Measurements from ENCODE around the gene TAL2. TPM values are rescaled to one million over a fixed set of nuclear protein-coding genes. Genes with fewer than 3 reads are reported as not detected.

Gene TAL2
- total RNA-seq, 4 donors from 2014 or later = not detected

DNA sequence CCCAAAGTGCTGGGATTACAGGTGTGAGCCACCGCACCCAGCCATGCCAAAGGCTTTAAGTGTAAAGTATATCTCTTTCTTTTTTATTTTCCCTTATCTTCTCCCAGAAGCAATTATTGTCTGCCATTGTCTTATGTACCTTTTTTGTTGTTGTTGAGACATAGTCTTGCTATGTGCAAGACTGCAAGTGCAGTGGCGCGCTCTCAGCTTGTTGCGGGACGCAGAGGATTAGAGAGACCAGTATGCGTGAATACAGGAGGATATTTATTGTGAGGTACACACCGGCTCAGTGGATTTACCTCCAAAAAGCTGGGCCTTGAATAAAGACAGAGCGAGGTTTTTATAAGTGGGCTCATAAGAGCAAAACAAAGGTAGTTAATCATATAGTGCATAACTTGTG is 43.9 kb downstream of the TAL2 start:
- no peak overlapping the region for H3K27ac ChIP-seq
- TF ChIP-seq POLR2A (IDR thresholded peaks at IDR 0.05) = no peak
- TF ChIP-seq, protein P1, sequence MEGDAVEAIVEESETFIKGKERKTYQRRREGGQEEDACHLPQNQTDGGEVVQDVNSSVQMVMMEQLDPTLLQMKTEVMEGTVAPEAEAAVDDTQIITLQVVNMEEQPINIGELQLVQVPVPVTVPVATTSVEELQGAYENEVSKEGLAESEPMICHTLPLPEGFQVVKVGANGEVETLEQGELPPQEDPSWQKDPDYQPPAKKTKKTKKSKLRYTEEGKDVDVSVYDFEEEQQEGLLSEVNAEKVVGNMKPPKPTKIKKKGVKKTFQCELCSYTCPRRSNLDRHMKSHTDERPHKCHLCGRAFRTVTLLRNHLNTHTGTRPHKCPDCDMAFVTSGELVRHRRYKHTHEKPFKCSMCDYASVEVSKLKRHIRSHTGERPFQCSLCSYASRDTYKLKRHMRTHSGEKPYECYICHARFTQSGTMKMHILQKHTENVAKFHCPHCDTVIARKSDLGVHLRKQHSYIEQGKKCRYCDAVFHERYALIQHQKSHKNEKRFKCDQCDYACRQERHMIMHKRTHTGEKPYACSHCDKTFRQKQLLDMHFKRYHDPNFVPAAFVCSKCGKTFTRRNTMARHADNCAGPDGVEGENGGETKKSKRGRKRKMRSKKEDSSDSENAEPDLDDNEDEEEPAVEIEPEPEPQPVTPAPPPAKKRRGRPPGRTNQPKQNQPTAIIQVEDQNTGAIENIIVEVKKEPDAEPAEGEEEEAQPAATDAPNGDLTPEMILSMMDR (IDR thresholded peaks at IDR 0.05) = no peak
- H3K9me3 ChIP-seq = no peaks in the 10 kb centered on the region
- H3K4me1 ChIP-seq = no peaks in the 10 kb centered on the region
- no peak overlapping the region for H3K4me3 ChIP-seq (replicated peaks in 1 of 3)
- no peaks in the 10 kb centered on the region for H3K36me3 ChIP-seq
- no peaks in the 10 kb centered on the region for H3K27me3 ChIP-seq
- 98% methylated on average over 8 of the region's 8 CpGs for WGBS, 2 donors
- DNase-seq = no peak
- intact Hi-C loops (cut with DNase I) = no loop called here

DNA sequence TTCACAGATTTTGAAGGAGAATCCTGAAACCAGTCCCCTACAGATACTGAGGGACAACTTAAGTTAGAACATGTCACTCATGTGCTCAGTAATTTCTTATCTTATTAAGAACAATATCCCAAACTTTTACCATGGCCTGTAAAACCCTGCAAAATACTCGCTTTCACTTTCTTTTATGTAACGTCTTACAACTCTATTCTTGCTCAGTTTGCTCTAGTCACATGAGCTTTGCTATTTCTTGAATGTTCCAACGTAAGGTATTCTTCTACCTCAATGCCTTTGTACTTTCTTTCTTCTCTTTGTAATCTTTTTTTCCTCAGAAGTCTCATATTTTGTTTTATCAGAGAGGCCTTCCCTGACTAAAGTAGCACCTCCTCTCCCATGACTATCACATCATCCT is 46.1 kb downstream of the TAL2 start:
- Histone ChIP-seq H3K27me3 (no peaks in the 10 kb centered on the region), H3K4me3 (replicated peaks in 1 of 3) (no peak overlapping the region), H3K4me1 (peaks cover 7 to 10% of the 10 kb centered on the region in 2 donors), H3K27ac (no peak overlapping the region), H3K9me3 (no peaks in the 10 kb centered on the region), H3K36me3 (no peaks in the 10 kb centered on the region)
- 84 to 95% methylated on average over 3 of the region's 3 CpGs for WGBS, 2 donors
- TF ChIP-seq, protein P1 (IDR thresholded peaks at IDR 0.05) = no peak
- no peak for TF ChIP-seq POLR2A (IDR thresholded peaks at IDR 0.05)
- intact Hi-C loops (cut with DNase I) = no loop called here
- no peak for DNase-seq

DNA sequence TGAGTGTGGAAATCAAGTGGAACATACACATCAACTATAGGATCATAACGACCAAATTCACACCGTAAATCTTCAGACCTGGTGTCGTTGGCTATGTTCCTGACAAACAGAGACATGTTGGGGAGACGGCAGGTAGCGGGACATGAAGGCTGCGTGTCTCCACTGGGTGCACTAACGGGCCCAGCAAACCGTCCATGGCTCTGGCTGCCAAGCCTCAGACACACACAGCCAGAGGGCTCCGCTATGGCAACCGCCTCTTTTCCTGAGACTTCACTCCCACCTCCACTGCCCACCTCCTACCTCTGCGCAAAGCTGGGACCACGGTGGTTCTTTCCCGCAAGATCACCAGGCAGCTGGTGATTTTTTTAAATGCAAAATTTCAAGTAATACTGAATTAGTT is 48.4 kb downstream of the TAL2 start:
- H3K9me3 ChIP-seq = no peaks in the 10 kb centered on the region
- H3K27me3 ChIP-seq = no peaks in the 10 kb centered on the region
- peaks cover 7 to 10% of the 10 kb centered on the region in 2 donors for H3K4me1 ChIP-seq
- H3K36me3 ChIP-seq = no peaks in the 10 kb centered on the region
- H3K4me3 ChIP-seq (replicated peaks in 1 of 3) = no peak overlapping the region
- 96 to 98% methylated on average over 13 of the region's 13 CpGs for WGBS, 2 donors
- TF ChIP-seq POLR2A (IDR thresholded peaks at IDR 0.05) = no peak
- TF ChIP-seq, protein P1 (IDR thresholded peaks at IDR 0.05) = no peak
- intact Hi-C loops (cut with DNase I) = loop anchor here (10.0 kb wide), 1 partner anchor 96 kb away; no protein-coding TSS in a partner anchor
- no peak for DNase-seq
- H3K27ac ChIP-seq = no peak overlapping the region

DNA sequence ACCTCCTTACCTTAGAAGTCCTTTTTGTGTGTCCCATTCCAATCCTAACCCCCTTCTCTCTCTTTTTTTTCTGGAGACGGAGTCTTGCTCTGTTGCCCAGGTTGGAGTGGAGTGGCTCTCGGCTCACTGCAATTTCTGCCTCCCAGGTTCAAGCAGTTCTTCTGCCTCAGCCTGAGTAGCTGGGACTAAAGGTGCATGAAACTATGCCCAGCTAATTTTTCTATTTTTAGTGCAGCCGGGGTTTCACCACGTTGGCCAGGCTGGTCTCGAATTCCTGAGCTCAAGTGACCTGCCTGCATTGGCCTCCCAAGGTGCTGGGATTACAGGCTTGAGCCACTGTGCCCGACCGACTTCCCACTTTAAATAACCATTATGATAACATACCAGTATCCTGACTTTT is 49.6 kb downstream of the TAL2 start:
- H3K4me1 ChIP-seq = peaks cover 7 to 10% of the 10 kb centered on the region in 2 donors
- no peaks in the 10 kb centered on the region for H3K36me3 ChIP-seq
- H3K27me3 ChIP-seq = no peaks in the 10 kb centered on the region
- no peak for TF ChIP-seq POLR2A (IDR thresholded peaks at IDR 0.05)
- TF ChIP-seq, protein P1 (IDR thresholded peaks at IDR 0.05) = no peak
- DNase-seq = peak; percentile 81 to 84
- WGBS, 2 donors = 15 to 52% methylated on average over 7 of the region's 7 CpGs
- peak overlapping the region in 2 of 3 donors; percentile 52 to 76 for H3K27ac ChIP-seq
- H3K4me3 ChIP-seq (replicated peaks in 1 of 3) = no peak overlapping the region
- intact Hi-C loops (cut with DNase I) = loop anchor here (10.0 kb wide), 1 partner anchor 97 kb away; no protein-coding TSS in a partner anchor
- H3K9me3 ChIP-seq = no peaks in the 10 kb centered on the region

DNA sequence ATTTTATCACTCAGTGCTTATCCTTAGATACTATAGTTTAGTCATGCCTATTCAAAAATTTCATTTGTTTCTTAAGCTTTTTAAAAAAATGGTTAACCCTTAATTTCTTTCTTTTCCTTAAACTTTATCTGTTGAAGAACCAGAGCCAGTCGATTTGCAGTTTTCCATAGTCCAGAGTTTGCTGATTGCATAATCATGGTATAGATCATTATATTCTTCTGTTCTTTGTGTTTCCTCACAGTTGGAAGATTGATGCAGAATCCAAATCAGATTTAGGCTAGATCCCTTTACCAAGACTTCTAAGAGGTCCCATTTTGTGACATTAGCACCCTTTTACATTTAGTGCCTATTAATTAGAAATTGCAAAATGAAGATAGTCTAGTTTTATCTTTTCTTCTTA is 50.0 kb downstream of the TAL2 start:
- no peak for TF ChIP-seq POLR2A (IDR thresholded peaks at IDR 0.05)
- TF ChIP-seq, protein P1 (IDR thresholded peaks at IDR 0.05) = no peak
- Histone ChIP-seq H3K4me3 (replicated peaks in 1 of 3) (no peak overlapping the region), H3K27ac (peak overlapping the region in 2 of 3 donors; percentile 45 to 52), H3K36me3 (no peaks in the 10 kb centered on the region), H3K4me1 (peaks cover 7 to 10% of the 10 kb centered on the region in 2 donors), H3K9me3 (no peaks in the 10 kb centered on the region), H3K27me3 (no peaks in the 10 kb centered on the region)
- intact Hi-C loops (cut with DNase I) = loop anchor here (10.0 kb wide), 1 partner anchor 97 kb away; no protein-coding TSS in a partner anchor
- no peak for DNase-seq
- 85 to 88% methylated on average over 1 of the region's 1 CpG for WGBS, 2 donors

Other genes with a start within 250 kb of the TAL2 start
- 1 to 10 TPM; 5.9 to 9.0 (median 8.3) TPM for gene FSD1L, start 214.4 kb upstream of the TAL2 start, total RNA-seq
- 10 to 100 TPM; 10.6 to 39.2 (median 26.8) TPM for gene FKTN, start 104.3 kb upstream of the TAL2 start, total RNA-seq
- gene TMEM38B, start 32.1 kb downstream of the TAL2 start, total RNA-seq = 10 to 100 TPM; 38.4 to 80.9 (median 60.2) TPM